DMS153 (cell line): ENCODE data around the gene MICALL1.

Source experiments
- DNase-seq: peaks from one replicate; lab custom pipeline; 2025; lab: John Stamatoyannopoulos, UW

The MICALL1 gene, protein sequence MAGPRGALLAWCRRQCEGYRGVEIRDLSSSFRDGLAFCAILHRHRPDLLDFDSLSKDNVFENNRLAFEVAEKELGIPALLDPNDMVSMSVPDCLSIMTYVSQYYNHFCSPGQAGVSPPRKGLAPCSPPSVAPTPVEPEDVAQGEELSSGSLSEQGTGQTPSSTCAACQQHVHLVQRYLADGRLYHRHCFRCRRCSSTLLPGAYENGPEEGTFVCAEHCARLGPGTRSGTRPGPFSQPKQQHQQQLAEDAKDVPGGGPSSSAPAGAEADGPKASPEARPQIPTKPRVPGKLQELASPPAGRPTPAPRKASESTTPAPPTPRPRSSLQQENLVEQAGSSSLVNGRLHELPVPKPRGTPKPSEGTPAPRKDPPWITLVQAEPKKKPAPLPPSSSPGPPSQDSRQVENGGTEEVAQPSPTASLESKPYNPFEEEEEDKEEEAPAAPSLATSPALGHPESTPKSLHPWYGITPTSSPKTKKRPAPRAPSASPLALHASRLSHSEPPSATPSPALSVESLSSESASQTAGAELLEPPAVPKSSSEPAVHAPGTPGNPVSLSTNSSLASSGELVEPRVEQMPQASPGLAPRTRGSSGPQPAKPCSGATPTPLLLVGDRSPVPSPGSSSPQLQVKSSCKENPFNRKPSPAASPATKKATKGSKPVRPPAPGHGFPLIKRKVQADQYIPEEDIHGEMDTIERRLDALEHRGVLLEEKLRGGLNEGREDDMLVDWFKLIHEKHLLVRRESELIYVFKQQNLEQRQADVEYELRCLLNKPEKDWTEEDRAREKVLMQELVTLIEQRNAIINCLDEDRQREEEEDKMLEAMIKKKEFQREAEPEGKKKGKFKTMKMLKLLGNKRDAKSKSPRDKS

GRCh38 chr22:37905534-37906363 lies at the start of gene MICALL1:
TSS of gene MICALL1 (plus strand) at chr22:37906297. CDS start at chr22:37906423, 126 bp downstream.
- DNase-seq: peak; percentile 4

GRCh38 chr22:37860796-37861421 lies 45.2 kb upstream of the MICALL1 start:
- DNase-seq: no peak

GRCh38 chr22:37862570-37863325 lies 43.3 kb upstream of the MICALL1 start:
- DNase-seq: no peak

GRCh38 chr22:37865510-37865909 lies 40.6 kb upstream of the MICALL1 start:
- no peak for DNase-seq

GRCh38 chr22:37870273-37870672 lies 35.8 kb upstream of the MICALL1 start:
- DNase-seq: no peak

DNA sequence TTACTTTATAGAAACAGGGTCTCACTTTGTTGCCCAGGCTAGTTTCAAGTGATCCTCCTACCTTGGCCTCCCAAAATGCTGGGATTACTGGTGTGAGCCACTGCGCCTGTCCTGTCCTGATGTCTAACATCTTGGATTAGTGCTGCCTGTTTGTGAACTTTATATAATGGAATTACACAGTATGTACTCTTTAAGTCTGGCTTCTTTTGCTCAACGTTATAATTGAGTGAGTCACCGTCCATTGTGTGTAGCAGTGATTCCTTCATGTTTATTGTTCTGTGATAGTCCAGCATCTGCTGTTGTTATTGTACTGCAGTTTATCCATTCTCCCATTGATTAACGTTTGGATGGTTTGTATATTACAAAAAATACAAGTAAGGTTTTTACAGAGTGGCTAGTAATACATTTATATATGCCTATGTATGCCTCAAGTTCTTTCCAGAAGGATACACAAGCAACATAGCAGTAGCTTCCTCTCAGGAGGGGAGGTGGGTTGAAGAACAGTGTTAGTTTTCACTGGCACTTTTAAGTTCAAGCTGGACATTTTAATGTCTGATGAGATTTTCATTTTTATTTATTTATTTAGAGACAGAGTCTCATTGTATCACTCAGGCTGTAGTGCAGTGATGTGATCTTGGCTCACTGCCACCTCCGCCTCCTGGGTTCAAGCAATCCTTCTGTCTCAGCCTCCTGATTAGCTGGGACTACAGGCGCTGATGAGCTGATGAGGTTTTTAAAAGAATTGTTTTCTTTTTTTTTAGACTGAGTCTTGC lies 25.2 kb upstream of the MICALL1 start:
- DNase-seq: no peak

DNA sequence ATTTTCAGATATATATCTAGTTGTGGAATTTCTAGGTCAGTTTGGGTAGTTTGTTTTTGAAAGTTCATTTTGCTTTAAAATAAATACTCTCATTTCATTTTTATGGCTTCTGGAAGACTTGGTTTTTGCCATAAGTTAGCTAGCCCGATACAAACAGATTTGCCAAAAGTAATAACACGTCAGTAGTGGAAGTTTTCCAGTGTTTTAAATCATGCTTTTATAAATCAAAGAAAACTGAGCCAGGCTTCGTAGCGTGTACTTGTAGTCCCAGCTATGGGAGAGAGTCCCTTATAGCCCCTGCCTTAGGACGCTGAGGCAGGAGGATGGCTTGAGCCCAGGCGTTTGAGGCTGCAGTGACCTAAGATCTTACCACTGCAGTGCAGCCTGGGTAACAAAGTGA lies 21.7 kb upstream of the MICALL1 start:
- no peak for DNase-seq

DNA sequence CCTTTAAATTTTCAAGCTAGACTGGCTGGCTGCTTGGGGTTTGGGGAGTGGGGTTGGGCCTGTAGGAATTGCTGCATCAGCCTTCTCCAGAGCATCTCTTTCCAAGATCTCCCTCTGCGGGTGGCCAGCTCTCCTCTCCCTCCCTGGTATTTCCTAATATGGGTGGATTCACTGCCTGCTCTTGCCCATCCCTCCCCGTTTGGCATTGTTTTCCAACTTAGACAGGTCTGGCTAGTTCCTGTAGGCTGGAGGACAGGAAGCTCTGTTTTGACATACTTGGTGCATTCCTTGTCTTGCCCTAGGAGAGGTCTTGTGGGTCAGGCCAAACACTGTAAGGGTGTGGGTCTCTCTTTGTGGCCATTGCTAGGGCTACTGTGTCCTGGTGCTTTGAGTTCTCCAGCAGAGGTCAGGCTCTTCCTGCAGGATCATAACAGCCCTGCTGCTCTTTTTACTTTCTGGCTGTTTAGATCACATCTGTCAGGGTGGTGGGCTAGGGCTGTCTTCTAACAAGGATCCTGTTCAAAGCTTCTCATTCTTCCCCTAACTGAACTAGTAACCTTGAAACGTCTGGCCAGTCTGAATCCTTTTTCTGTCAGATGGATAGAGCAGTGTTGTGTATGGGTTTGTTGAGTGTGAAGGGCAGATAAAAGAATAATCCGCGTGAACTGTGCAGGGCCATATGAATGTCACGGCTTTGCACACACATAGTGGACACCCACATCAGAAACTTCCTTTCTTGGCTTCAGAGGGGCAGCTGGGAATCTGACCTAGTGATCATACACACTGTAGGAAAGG lies 18.3 kb upstream of the MICALL1 start:
- DNase-seq: no peak

- DNase-seq: no peak
Observed at GRCh38 chr22:37891926-37892325, 14.2 kb upstream of the MICALL1 start.

- no peak for DNase-seq
Observed at GRCh38 chr22:37892566-37893335, 13.3 kb upstream of the MICALL1 start.

- DNase-seq: peak; percentile 2
Observed at GRCh38 chr22:37893583-37893983, 12.5 kb upstream of the MICALL1 start.

DNA sequence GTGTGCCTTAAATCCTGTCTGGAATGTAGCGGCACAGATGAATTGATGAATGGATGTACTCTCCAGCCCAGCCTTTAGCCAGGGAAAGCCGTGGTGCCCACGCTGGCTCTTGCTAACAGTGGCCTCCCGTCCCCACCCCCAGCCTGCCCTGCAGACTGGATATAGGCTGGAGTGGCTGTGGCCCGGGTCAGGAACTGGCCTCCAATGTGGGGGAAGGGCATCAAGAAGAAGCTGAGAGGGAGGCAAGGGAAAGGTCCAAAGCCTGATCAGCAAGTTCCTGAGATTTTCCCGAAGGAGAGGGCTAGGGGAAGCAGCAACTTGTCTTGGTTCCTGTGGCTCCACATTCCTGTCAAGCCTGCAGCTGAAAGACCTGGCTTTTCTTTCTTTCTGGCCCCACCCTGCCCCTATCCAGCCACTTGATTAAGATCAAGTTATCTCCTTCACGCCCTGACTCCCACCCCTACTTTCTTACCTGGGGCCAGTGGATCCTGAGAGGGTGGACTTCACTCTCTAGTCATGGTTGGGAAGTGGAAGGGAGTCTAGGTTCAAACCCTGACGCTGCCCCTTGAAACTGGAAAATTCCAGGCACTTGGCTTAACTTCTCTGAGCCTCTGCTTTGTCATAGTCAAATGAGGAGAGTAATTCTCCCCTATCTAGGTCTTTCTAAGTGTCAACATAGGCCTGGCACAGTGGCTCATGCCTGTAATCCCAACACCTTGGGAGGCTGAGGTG lies 11.0 kb upstream of the MICALL1 start:
- no peak for DNase-seq

DNA sequence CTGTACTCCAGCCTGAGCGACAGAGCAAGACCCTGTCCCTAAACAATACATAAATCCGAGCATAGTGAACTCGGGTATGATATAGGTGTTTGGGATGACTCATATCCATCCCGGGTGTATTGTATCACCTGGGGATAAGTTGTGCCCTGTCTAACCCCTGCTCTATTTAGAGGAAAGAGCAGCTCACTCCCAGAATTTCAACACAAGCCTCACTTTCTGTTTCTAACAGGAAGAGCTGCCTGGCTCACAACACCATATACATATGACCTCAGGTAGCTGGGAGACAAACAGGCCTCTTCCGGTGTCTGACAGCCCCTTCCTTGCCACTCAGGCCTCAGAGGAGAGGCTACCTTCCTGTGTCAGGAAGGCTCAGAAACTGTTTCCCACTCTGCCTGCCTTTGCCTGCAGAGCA lies 9.9 kb upstream of the MICALL1 start:
- DNase-seq: peak; percentile 24

DNA sequence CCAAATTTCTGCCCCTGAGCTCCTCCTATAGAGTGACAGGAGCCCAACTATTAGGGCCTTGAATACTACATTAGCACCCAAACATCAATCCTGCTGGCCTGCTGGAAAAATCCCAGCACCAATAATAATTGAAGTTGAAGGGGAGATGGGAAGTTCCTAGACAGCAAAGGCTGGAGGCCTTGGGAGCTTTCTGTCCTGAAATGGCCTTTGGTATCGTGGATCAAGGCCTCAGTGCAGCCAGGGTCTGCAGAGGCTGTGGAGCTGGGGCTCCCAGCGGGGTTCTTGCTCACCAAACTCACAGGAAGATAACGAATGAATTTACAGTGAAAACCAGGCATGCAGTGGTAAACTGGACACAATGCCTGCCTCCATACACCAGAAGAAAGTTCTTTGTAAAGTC lies 9.2 kb upstream of the MICALL1 start:
- DNase-seq: no peak

DNA sequence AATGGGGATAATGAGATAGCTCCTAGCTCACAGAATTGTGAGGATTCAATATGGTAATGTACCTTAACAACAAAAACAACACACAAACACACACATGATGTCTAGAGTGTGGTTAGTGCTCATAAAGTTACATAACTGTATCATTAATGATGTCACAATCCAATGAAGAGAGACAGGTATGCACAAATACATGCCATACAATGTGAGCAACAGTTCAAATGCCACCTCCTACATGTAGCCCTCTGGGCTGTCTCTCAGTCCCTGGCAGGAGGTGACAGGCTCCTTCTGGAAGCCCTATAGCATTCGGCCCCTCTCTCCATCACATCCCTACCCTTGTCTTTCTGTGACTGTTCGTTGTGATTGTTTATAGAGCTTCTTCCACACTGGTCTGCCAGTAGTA lies 8.3 kb upstream of the MICALL1 start:
- DNase-seq: no peak

DNA sequence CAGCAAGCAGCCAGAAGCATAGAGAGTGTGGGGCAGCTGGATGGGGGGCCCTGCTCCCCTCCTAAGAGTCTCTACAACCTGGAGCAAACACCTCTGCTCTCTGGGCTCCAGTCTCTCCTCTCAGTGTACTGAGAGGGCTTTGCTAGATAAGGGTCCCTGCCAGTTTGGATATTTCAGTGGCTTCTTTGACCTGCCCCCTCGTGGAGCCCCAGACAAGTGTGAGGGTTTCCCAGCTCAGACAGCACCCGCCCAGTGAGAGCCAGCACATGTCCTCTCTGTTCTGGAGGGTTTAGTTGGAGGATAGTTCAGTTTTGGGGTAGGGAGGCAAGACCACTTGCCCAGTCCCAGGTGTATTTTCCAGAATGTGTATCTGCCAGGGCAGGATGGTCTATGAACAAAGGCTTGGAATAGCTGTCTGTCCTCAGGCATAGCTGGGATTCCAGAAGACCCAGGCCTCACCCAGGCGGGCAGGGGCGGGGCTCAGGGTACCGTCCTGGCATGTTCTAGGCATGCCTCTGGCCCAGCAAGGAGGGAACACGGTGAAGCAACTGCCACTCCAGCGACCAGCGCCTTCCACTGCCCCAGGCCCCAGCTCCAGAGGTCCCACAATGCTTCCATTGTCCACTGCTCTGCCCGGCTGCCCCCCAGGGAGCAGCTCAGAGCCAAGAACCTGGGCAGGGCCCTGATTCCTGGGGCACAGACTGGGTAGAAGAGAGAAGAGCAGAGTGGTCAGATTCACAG lies 7.5 kb upstream of the MICALL1 start:
- DNase-seq: no peak
